Urinary bladder (tissue), 4 donors: ENCODE measurements around the gene RFX4. TPM values are rescaled to one million over a fixed set of nuclear protein-coding genes. Genes with fewer than 3 reads are reported as not detected.

ENCODE experiments used
- DNase-seq: peaks from one replicate; pipeline ENCODE4 v3.0.0-alpha.2; 2015; ENCODE audit errors: extremely low spot score
- H3K27ac ChIP-seq: one replicate; pipeline ENCODE4 v1.5.1; 2013; ENCODE audit warnings: low read depth, mild to moderate bottlenecking, moderate library complexity
- H3K36me3 ChIP-seq: one replicate; pipeline ENCODE4 v1.6.1; 2013; ENCODE audit warnings: mild to moderate bottlenecking, moderate library complexity; ENCODE audit not compliant: insufficient read depth
- H3K4me1 ChIP-seq: one replicate; pipeline ENCODE4 v1.6.1; 2013; ENCODE audit warnings: mild to moderate bottlenecking, moderate library complexity; ENCODE audit not compliant: insufficient read depth
- H3K4me3 ChIP-seq: one replicate; pipeline ENCODE4 v1.5.1; 2013; ENCODE audit warnings: low read depth, low read length
- WGBS: extraction: QIAGEN DNeasy Blood & Tissue Kit; methylation state at CpG from one replicate; pipeline ENCODE4 v1.1.7; 2013; 5-methylcytosine and 5-hydroxymethylcytosine counted together
- polyA plus RNA-seq: library from polyadenylated mRNA; stranded (reverse); fragments of 200-250 nt; gene quantifications from one replicate; pipeline ENCODE4 v1.2.3, GENCODE V29; 2013
- total RNA-seq: library from RNA; depleted of rRNA; stranded (reverse); fragments of >200 nt; gene quantifications from one replicate; pipeline ENCODE4 v1.2.3, GENCODE V29; 2014
- donor health status: healthy with polysubstance abuse.
- donor health status: healthy.

RFX4 gene
- total and polyA plus RNA-seq, 2 donors = not detected

GRCh38 chr12:106801167-106801708, 218.4 kb downstream of the RFX4 start:
- DNase-seq = no peak
- 58% methylated on average over 1 of the region's 1 CpG for WGBS
- H3K27ac ChIP-seq = no peak overlapping the region
- H3K36me3 ChIP-seq = no peaks in the 10 kb centered on the region
- H3K4me1 ChIP-seq = no peaks in the 10 kb centered on the region
- no peak overlapping the region for H3K4me3 ChIP-seq

- 64% methylated on average over 4 of the region's 4 CpGs for whole genome bisulfite sequencing
- Histone ChIP-seq H3K4me3 (no peak overlapping the region), H3K36me3 (no peaks in the 10 kb centered on the region), H3K4me1 (no peaks in the 10 kb centered on the region), H3K27ac (no peak overlapping the region)
- no peak for DNase-seq
These were observed 219.2 kb downstream of the RFX4 start for GRCh38 chr12:106801830-106802533.

DNA sequence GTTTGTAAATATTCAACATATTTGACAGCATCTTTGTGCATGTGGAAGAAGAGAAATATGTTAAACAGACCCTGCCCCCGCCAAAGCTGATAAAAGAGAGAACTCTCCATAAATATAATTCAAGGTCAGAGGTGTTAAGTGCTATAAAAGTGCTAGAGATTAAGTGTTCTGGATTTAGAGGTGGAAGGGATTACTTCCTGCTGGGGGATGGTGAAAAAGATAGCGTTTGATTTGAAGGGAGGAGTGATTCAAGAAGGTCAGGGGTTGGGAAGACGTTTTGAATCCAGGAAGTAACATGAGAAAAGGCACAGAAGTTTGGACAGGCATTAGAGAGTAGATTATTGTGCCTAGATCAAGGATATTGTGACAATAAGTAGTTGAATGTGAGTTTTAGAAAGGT, 221.9 kb downstream of the RFX4 start:
- no peaks in the 10 kb centered on the region for H3K4me1 ChIP-seq
- 36% methylated on average over 3 of the region's 3 CpGs for WGBS
- no peak for DNase-seq
- no peak overlapping the region for H3K27ac ChIP-seq
- H3K36me3 ChIP-seq = no peaks in the 10 kb centered on the region
- no peak overlapping the region for H3K4me3 ChIP-seq

Other genes with a start within 250 kb of the RFX4 start
- 14.2 TPM for gene POLR3B, start 225.3 kb upstream of the RFX4 start, total RNA-seq
- gene POLR3B, start 225.3 kb upstream of the RFX4 start, polyA plus RNA-seq = 4.5 TPM
- 28.9 TPM for gene RIC8B, start 191.7 kb downstream of the RFX4 start, total RNA-seq
- gene RIC8B, start 191.7 kb downstream of the RFX4 start, polyA plus RNA-seq = 10.5 TPM